ENCODE results near the gene KCNH1. TPM values are rescaled to one million over a fixed set of nuclear protein-coding genes. Genes with fewer than 3 reads are reported as not detected.
A peak's percentile ranks its signal among the peaks of the same experiment; 100 is the strongest.

KCNH1 gene
- total RNA-seq, 3 donors from 2014 or later = 0.81 to 1.7 (median 1.2) TPM

- DNase-seq = peak; percentile 7 to 47 (median 22)
Measured at GRCh38 chr1:211133393-211133835, 534 bp downstream of the KCNH1 start.

GRCh38 chr1:211132721-211133392 is 1.1 kb downstream of the KCNH1 start:
- intact Hi-C loops (cut with DNase I, micrococcal nuclease) = loop anchor here in 1 of 2 donors (10.0 kb wide), 1 partner anchor 548 kb away; no protein-coding TSS in a partner anchor
- Histone ChIP-seq H3K4me1 (ENCODE audit: low read depth) (no peaks in the 10 kb centered on the region), H3K9me3 (no peaks in the 10 kb centered on the region), H3K36me3 (ENCODE audit: low read depth) (no peaks in the 10 kb centered on the region), H3K4me3 (no peak overlapping the region)
- DNase-seq = no peak
- TF ChIP-seq CTCF (IDR thresholded peaks at IDR 0.05) = no peak
- no peak for ATAC-seq

More at GRCh38 chr1:211133393-211133835, 534 bp downstream of the KCNH1 start:
- intact Hi-C loops (cut with DNase I, micrococcal nuclease) = loop anchor here in 1 of 2 donors (10.0 kb wide), 1 partner anchor 549 kb away; no protein-coding TSS in a partner anchor
- Histone ChIP-seq H3K36me3 (ENCODE audit: low read depth) (no peaks in the 10 kb centered on the region), H3K4me3 (no peak overlapping the region), H3K9me3 (no peaks in the 10 kb centered on the region), H3K4me1 (ENCODE audit: low read depth) (no peaks in the 10 kb centered on the region)
- peak; percentile 18 for ATAC-seq
- no peak for TF ChIP-seq CTCF (IDR thresholded peaks at IDR 0.05)

- Histone ChIP-seq H3K9me3 (no peaks in the 10 kb centered on the region), H3K4me3 (no peak overlapping the region), H3K4me1 (ENCODE audit: low read depth) (no peaks in the 10 kb centered on the region), H3K36me3 (ENCODE audit: low read depth) (no peaks in the 10 kb centered on the region)
- ATAC-seq (no peak), DNase-seq (no peak)
- intact Hi-C loops (cut with DNase I, micrococcal nuclease) = loop anchor here in 1 of 2 donors (10.0 kb wide), 1 partner anchor 545 kb away; no protein-coding TSS in a partner anchor
- TF ChIP-seq CTCF (IDR thresholded peaks at IDR 0.05) = no peak
Measured at GRCh38 chr1:211129776-211130175, 4.2 kb downstream of the KCNH1 start.

- DNase-seq (no peak), ATAC-seq (no peak)
- intact Hi-C loops (cut with DNase I, micrococcal nuclease) = no loop called here
- H3K9me3 ChIP-seq = no peaks in the 10 kb centered on the region
- no peaks in the 10 kb centered on the region for H3K4me1 ChIP-seq (ENCODE audit: low read depth)
- H3K36me3 ChIP-seq (ENCODE audit: low read depth) = no peaks in the 10 kb centered on the region
- no peak for TF ChIP-seq CTCF (IDR thresholded peaks at IDR 0.05)
- no peak overlapping the region for H3K4me3 ChIP-seq
Measured at GRCh38 chr1:211127166-211127565, 6.8 kb downstream of the KCNH1 start.

- Histone ChIP-seq H3K9me3 (no peaks in the 10 kb centered on the region), H3K4me1 (ENCODE audit: low read depth) (no peaks in the 10 kb centered on the region), H3K36me3 (ENCODE audit: low read depth) (no peaks in the 10 kb centered on the region), H3K4me3 (no peak overlapping the region)
- intact Hi-C loops (cut with DNase I, micrococcal nuclease) = no loop called here
- ATAC-seq (peak; percentile 26), DNase-seq (no peak)
- TF ChIP-seq CTCF (IDR thresholded peaks at IDR 0.05) = no peak
Measured at GRCh38 chr1:211126622-211127021, 7.3 kb downstream of the KCNH1 start.

All from mucosa of descending colon (tissue), 3 donors.